SW 1271 (cell line): ENCODE results near the gene MEOX1.
A peak's percentile ranks its signal among the peaks of the same experiment; 100 is the strongest.
"Not testable (repeated sequence)": the region's sequence is repeated elsewhere in the genome, so short reads cannot be mapped to it uniquely, and the experiment has no call there.

Experiments
- DNase-seq, 2 experiments: peaks; one replicate each; lab custom pipeline; 2025; lab: John Stamatoyannopoulos, UW

Gene MEOX1

GRCh38 chr17:43661699-43662412, at the start of gene MEOX1:
Gene MEOX1, minus strand, starts transcription at chr17:43661922. Its CDS starts 388 bp downstream, at chr17:43661534.
- no peak for DNase-seq

GRCh38 chr17:43710101-43710500, 48.4 kb upstream of the MEOX1 start:
- no peak for DNase-seq

- no peak for DNase-seq
Observed at GRCh38 chr17:43709210-43709609, 47.5 kb upstream of the MEOX1 start.

- no peak for DNase-seq
Observed at GRCh38 chr17:43707184-43707583, 45.5 kb upstream of the MEOX1 start.

- DNase-seq = no peak
Observed at GRCh38 chr17:43706235-43706634, 44.5 kb upstream of the MEOX1 start.

GRCh38 chr17:43703630-43704029, 41.9 kb upstream of the MEOX1 start:
- DNase-seq = no peak

GRCh38 chr17:43702637-43703036, 40.9 kb upstream of the MEOX1 start:
- DNase-seq = no peak

- DNase-seq = no peak
Observed at GRCh38 chr17:43701318-43701743, 39.6 kb upstream of the MEOX1 start.

- DNase-seq = no peak
Observed at GRCh38 chr17:43699438-43699756, 37.7 kb upstream of the MEOX1 start.

- DNase-seq = no peak
Observed at GRCh38 chr17:43698678-43699437, 37.1 kb upstream of the MEOX1 start.

GRCh38 chr17:43697937-43698336, 36.2 kb upstream of the MEOX1 start:
- no peak for DNase-seq

GRCh38 chr17:43696891-43697290, 35.2 kb upstream of the MEOX1 start:
- DNase-seq = no peak

GRCh38 chr17:43695970-43696865, 34.5 kb upstream of the MEOX1 start:
- no peak for DNase-seq

- peak in 1 of 2 experiments; percentile 79 for DNase-seq
Observed at GRCh38 chr17:43694081-43694870, 32.6 kb upstream of the MEOX1 start.

- no peak for DNase-seq
Observed at GRCh38 chr17:43691317-43691693, 29.6 kb upstream of the MEOX1 start.

GRCh38 chr17:43690624-43691316, 29.0 kb upstream of the MEOX1 start:
- no peak for DNase-seq

- DNase-seq = no peak
Observed at GRCh38 chr17:43689814-43690213, 28.1 kb upstream of the MEOX1 start.

GRCh38 chr17:43689131-43689530, 27.4 kb upstream of the MEOX1 start:
- DNase-seq = no peak

- not testable (repeated sequence) for DNase-seq
Observed at GRCh38 chr17:43686957-43687356, 25.2 kb upstream of the MEOX1 start.

GRCh38 chr17:43683928-43684653, 22.4 kb upstream of the MEOX1 start:
- no peak for DNase-seq
